Endodermal cell (in vitro differentiated cells): ENCODE data around the gene TJAP1. TPM values are rescaled to one million over a fixed set of nuclear protein-coding genes. Genes with fewer than 3 reads are reported as not detected.

ENCODE experiments used
- DNase-seq: peaks from one replicate; pipeline ENCODE4 v3.0.0-alpha.2; 2017
- H3K27ac ChIP-seq: 2 replicates; pipeline ENCODE4 v1.5.1; 2013; ENCODE audit warnings: mild to moderate bottlenecking, low read depth, low read length, moderate library complexity
- H3K27me3 ChIP-seq: 2 replicates; pipeline ENCODE4 v1.6.1; 2013; ENCODE audit warnings: mild to moderate bottlenecking, low read length, moderate library complexity; ENCODE audit not compliant: insufficient read depth, control insufficient read depth, poor library complexity, severe bottlenecking
- H3K36me3 ChIP-seq: 2 replicates; pipeline ENCODE4 v1.7.0; 2013; ENCODE audit warnings: mild to moderate bottlenecking, low read length, moderate library complexity; ENCODE audit not compliant: control insufficient read depth, insufficient read depth
- H3K4me1 ChIP-seq: one replicate; pipeline ENCODE4 v1.7.0; 2013; ENCODE audit warnings: low read length; ENCODE audit not compliant: control insufficient read depth, insufficient read depth
- H3K4me3 ChIP-seq: 2 replicates; pipeline ENCODE4 v1.5.1; 2013; ENCODE audit warnings: mild to moderate bottlenecking, low read length, moderate library complexity
- H3K9ac ChIP-seq: 2 replicates; pipeline ENCODE4 v1.6.1; 2013; ENCODE audit warnings: mild to moderate bottlenecking, low read length, moderate library complexity; ENCODE audit not compliant: poor library complexity, severe bottlenecking; ENCODE audit errors: extremely low read depth
- H3K9me3 ChIP-seq: 2 replicates; pipeline ENCODE4 v1.6.1; 2013; ENCODE audit warnings: mild to moderate bottlenecking, low read length, moderate library complexity; ENCODE audit not compliant: control insufficient read depth
- H3K27ac Mint-ChIP-seq: 2 replicates; pipeline ENCODE4 v1.8.0; 2020; ENCODE audit warnings: mixed read lengths
- H3K27me3 Mint-ChIP-seq: 2 replicates; pipeline ENCODE4 v1.8.0; 2021; ENCODE audit warnings: mild to moderate bottlenecking, mixed read lengths; ENCODE audit not compliant: insufficient read depth
- H3K36me3 Mint-ChIP-seq: 2 replicates; pipeline ENCODE4 v1.8.0; 2020; ENCODE audit warnings: low read depth, mixed read lengths
- H3K4me1 Mint-ChIP-seq: 2 replicates; pipeline ENCODE4 v1.8.0; 2020; ENCODE audit warnings: mixed read lengths
- H3K4me3 Mint-ChIP-seq: 2 replicates; pipeline ENCODE4 v1.8.0; 2020; ENCODE audit warnings: mild to moderate bottlenecking, moderate library complexity, mixed read lengths
- H3K9me3 Mint-ChIP-seq: 2 replicates; pipeline ENCODE4 v1.8.0; 2020; ENCODE audit warnings: mild to moderate bottlenecking, mixed read lengths
- WGBS, 2 experiments: methylation state at CpG; one replicate each; pipeline versions ENCODE4 v1.1.5 to v1.1.7; 2013; ENCODE audit warnings: missing lambda C conversion rate in 2 of 2, mixed read lengths in 1 of 2; ENCODE audit not compliant: insufficient coverage in 1 of 2, insufficient read length in 1 of 2; 5-methylcytosine and 5-hydroxymethylcytosine counted together
- total RNA-seq, 2 donors: library from RNA; stranded (reverse); fragmentation: NEBNext Ultra II Directional in 1 of 2; extraction: Animal tissue kit (Norgen Biotek cat#: 25700) in 1 of 2; gene quantifications; 2 replicates in 1 of 2; 3 replicates in 1 of 2; pipeline ENCODE4 v1.2.1, GENCODE V29; 2021
- TF ChIP-seq, protein P1 (sequence below): fragments of 200-600 bp; sonication (generic); conservative IDR thresholded peaks from 2 replicates; pipeline ENCODE4 v1.5.0; 2021; ENCODE audit warnings: antibody characterized with exemption, mild to moderate bottlenecking

The TJAP1 gene
- total RNA-seq, 2 donors from 2014 or later, result 44.3 to 50.2 TPM

DNA sequence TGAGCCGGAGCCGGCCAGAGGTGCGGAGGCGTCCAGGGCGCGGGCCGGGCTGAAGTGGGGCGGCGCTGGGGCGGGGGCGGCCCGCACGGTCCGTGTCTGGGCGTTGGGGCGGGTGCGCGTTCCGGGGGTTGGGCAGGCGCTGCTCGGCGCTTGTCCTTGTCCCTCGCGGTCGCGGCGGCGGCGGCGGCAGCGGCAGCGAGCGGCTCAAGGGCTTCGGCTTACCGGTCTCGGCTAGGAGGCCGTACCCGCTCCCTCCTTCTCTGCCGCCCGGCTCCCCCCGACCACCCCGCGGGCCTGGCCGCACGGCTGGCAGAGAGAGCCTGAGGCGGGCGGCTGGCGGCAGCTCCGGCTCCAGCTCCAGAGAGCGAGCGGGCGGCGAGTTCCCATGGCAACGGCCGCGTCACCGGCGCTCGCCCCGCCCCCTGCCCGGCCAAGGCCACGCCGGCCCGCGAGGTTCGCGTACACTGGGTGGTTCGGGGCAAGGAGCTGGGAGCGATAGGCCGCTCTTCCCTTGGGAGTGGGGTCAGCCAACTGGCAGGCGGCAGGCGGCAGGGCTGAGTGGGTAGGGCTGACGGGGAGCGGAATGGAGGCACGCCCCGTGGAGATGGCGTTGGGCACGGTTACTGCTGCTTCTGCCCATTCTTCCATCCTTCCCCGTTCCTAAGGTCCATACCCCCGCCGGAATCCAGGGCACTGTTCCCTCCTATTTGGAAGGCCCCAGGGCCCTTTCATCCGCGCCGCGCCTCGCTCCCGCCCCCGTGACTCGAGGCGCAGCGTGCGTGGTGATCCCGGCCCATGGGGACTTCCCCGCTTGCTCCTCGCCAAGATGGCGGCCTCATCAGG lies 32.8 kb downstream of the TJAP1 start, which contains the start of gene LRRC73:
Gene LRRC73, minus strand, starts transcription at position 363 of the 843 bp plus-strand sequence. CDS start 561 bp downstream, outside the sequence.
- TF ChIP-seq, protein P1, sequence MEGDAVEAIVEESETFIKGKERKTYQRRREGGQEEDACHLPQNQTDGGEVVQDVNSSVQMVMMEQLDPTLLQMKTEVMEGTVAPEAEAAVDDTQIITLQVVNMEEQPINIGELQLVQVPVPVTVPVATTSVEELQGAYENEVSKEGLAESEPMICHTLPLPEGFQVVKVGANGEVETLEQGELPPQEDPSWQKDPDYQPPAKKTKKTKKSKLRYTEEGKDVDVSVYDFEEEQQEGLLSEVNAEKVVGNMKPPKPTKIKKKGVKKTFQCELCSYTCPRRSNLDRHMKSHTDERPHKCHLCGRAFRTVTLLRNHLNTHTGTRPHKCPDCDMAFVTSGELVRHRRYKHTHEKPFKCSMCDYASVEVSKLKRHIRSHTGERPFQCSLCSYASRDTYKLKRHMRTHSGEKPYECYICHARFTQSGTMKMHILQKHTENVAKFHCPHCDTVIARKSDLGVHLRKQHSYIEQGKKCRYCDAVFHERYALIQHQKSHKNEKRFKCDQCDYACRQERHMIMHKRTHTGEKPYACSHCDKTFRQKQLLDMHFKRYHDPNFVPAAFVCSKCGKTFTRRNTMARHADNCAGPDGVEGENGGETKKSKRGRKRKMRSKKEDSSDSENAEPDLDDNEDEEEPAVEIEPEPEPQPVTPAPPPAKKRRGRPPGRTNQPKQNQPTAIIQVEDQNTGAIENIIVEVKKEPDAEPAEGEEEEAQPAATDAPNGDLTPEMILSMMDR, result no peak
- peak within 1 kb of the TSS; percentile 58 for H3K4me3 ChIP-seq
- H3K4me1 ChIP-seq, result no peaks in the 10 kb centered on the region
- H3K27me3 ChIP-seq, result peaks cover 23% of the 10 kb centered on the region
- Mint-ChIP-seq H3K36me3 (peaks cover 29% of the 10 kb centered on the region), H3K27me3 (peaks cover 31% of the 10 kb centered on the region), H3K27ac (no peak within 1 kb of the TSS), H3K4me1 (peaks cover 4% of the 10 kb centered on the region), H3K4me3 (peak within 1 kb of the TSS; percentile 61), H3K9me3 (no peaks in the 10 kb centered on the region)
- peak; percentile 94 for DNase-seq
- peaks cover 42% of the 10 kb centered on the region for H3K36me3 ChIP-seq
- no peak within 1 kb of the TSS for H3K27ac ChIP-seq
- 14 to 46% methylated on average over 31 to 96 of the region's 96 CpGs for WGBS, 2 experiments
- H3K9ac ChIP-seq, result no peak within 1 kb of the TSS
- no peaks in the 10 kb centered on the region for H3K9me3 ChIP-seq

DNA sequence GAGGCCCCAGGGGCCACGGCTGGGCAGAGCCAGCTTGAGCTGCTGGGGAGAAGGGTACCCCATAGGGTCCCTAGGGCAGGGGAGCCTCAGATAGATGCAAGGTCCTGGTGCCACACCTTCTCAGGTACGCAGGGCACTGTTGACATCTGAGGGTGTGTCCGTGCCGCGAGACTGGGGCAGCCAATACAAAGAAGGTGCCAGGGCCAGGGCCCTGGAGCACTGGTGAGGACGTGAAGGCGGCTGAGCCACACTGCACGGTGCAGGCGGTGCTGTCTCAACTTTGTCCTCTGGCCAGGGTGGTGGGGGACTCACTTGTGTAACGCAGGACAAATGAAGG lies 33.4 kb downstream of the TJAP1 start:
- H3K27me3 Mint-ChIP-seq, result peaks cover 31% of the 10 kb centered on the region
- Histone ChIP-seq H3K4me1 (peaks cover 4% of the 10 kb centered on the region), H3K9ac (no peak overlapping the region), H3K4me3 (no peak overlapping the region), H3K9me3 (no peaks in the 10 kb centered on the region), H3K36me3 (peaks cover 48% of the 10 kb centered on the region), H3K27ac (no peak overlapping the region), H3K27me3 (peaks cover 23% of the 10 kb centered on the region)
- TF ChIP-seq, protein P1, result no peak
- H3K4me1 Mint-ChIP-seq, result peaks cover 8% of the 10 kb centered on the region
- H3K36me3 Mint-ChIP-seq, result peaks cover 35% of the 10 kb centered on the region
- H3K9me3 Mint-ChIP-seq, result no peaks in the 10 kb centered on the region
- no peak overlapping the region for H3K27ac Mint-ChIP-seq
- DNase-seq, result no peak
- 94 to 96% methylated on average over 9 to 10 of the region's 10 CpGs for WGBS, 2 experiments
- peak overlapping the region; percentile 61 for H3K4me3 Mint-ChIP-seq

DNA sequence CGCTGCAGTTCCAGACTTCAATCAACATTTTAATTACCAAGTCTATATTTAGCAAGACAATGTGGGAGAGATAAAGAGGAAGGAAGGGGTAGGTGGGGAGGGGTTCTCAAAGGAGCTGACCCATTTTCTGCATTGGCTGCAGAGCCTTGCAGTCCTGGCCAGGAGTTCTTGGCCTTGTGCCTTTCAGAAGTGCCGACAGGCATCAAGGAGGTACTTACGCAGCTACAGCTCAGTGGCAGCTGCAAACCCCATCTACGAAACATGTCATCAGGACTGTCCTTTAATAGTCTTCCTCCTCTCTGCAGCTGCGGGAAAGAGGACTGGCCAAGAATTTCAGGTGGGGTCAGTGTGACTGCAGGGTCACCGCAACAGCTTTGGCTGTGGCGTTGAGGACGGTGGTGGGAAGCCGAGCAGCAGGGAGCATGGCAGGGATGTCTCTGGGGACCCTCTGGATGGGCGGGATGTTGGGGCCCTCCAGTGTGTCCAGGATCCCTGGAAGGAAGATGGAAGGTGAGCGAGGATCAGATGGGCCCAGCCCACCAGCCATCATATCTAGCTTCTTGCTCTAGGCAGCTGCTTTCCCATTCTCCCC lies 34.5 kb downstream of the TJAP1 start:
- WGBS, 2 experiments, result 96 to 98% methylated on average over 5 to 10 of the region's 11 CpGs
- Mint-ChIP-seq H3K27me3 (peaks cover 29% of the 10 kb centered on the region), H3K27ac (no peak overlapping the region), H3K9me3 (no peaks in the 10 kb centered on the region), H3K4me3 (no peak overlapping the region), H3K36me3 (peaks cover 36% of the 10 kb centered on the region), H3K4me1 (peaks cover 13% of the 10 kb centered on the region)
- TF ChIP-seq, protein P1, result no peak
- H3K27ac ChIP-seq, result no peak overlapping the region
- H3K27me3 ChIP-seq, result peaks cover 23% of the 10 kb centered on the region
- H3K9ac ChIP-seq, result no peak overlapping the region
- no peak for DNase-seq
- no peaks in the 10 kb centered on the region for H3K9me3 ChIP-seq
- no peak overlapping the region for H3K4me3 ChIP-seq
- H3K4me1 ChIP-seq, result peaks cover 6% of the 10 kb centered on the region
- peaks cover 48% of the 10 kb centered on the region for H3K36me3 ChIP-seq
